H1 (cell line): ENCODE measurements around the gene ELAVL2. TPM values are rescaled to one million over a fixed set of nuclear protein-coding genes. Genes with fewer than 3 reads are reported as not detected.

ENCODE experiments used
- CTCF ChIA-PET: fragments of 300-600 bp; sonication (Branson Sonifier 250); formaldehyde crosslinking; loops from one replicate; lab custom pipeline; 2021; ENCODE audit not compliant: partially characterized antibody; lab: Charles Lee
- POLR2A ChIA-PET: fragments of 300-600 bp; sonication (Branson Sonifier 250); formaldehyde crosslinking; loops from one replicate; lab custom pipeline; 2021; ENCODE audit warnings: inconsistent platforms; ENCODE audit not compliant: partially characterized antibody; lab: Charles Lee
- DNase-seq, 2 experiments: peaks; one replicate each; pipeline versions ENCODE4 v3.0.0 to v3.0.0-alpha.2; 2010 to 2022; ENCODE audit warnings: low spot score in 2 of 2, low read depth in 1 of 2, mixed read lengths in 1 of 2
- FAIRE-seq: peaks from 2 replicates; lab custom pipeline; 2011; peaks lifted over from hg19 to GRCh38; lab: Jason Lieb, UNC
- H2AFZ ChIP-seq: 2 replicates; pipeline ENCODE4 v1.8.1; 2012; ENCODE audit warnings: low read length, inconsistent platforms
- H2AK5ac ChIP-seq: 2 replicates; pipeline ENCODE4 v1.6.1; 2013; ENCODE audit warnings: low read depth, low read length
- H2BK120ac ChIP-seq: replicated peaks from 2 replicates; pipeline ENCODE3; 2013; ENCODE audit warnings: low read depth, low read length, inconsistent platforms
- H2BK12ac ChIP-seq: 2 replicates; pipeline ENCODE4 v1.6.1; 2013; ENCODE audit warnings: low read depth, low read length
- H2BK15ac ChIP-seq: 2 replicates; pipeline ENCODE4 v1.6.1; 2013; ENCODE audit warnings: low read length
- H2BK20ac ChIP-seq: 2 replicates; pipeline ENCODE4 v1.6.1; 2013; ENCODE audit warnings: low read length
- H2BK5ac ChIP-seq: 2 replicates; pipeline ENCODE4 v1.6.1; 2013; ENCODE audit warnings: low read depth, low read length
- H3K14ac ChIP-seq: 2 replicates; pipeline ENCODE4 v1.6.1; 2013; ENCODE audit warnings: inconsistent platforms; ENCODE audit not compliant: insufficient read length
- H3K18ac ChIP-seq: 2 replicates; pipeline ENCODE4 v1.6.1; 2013; ENCODE audit warnings: low read length; ENCODE audit errors: extremely low read depth
- H3K23ac ChIP-seq: 2 replicates; pipeline ENCODE4 v1.6.1; 2013; ENCODE audit warnings: inconsistent platforms; ENCODE audit not compliant: insufficient read length
- H3K23me2 ChIP-seq: 2 replicates; pipeline ENCODE4 v1.6.1; 2013; ENCODE audit warnings: low read depth, low read length
- H3K27ac ChIP-seq: 2 replicates; pipeline ENCODE4 v1.6.1; 2011; ENCODE audit warnings: low read depth, low read length, inconsistent platforms
- H3K27me3 ChIP-seq, 4 experiments: replicated peaks in 1 of 4; 1 replicate in 1 of 4; 2 replicates in 3 of 4; pipeline versions ENCODE4 v1.6.1 to v1.8.1; 2011 to 2013; ENCODE audit warnings: low read length in 3 of 4, mild to moderate bottlenecking in 3 of 4, inconsistent platforms in 2 of 4, mixed read lengths in 2 of 4, moderate library complexity in 1 of 4; ENCODE audit not compliant: control insufficient read depth in 3 of 4, insufficient read depth in 3 of 4; ENCODE audit errors: extremely low read depth in 1 of 4
- H3K36me3 ChIP-seq, 4 experiments: 2 replicates each; pipeline versions ENCODE4 v1.6.1 to v1.8.1; 2011 to 2013; ENCODE audit warnings: mild to moderate bottlenecking in 4 of 4, low read length in 3 of 4, moderate library complexity in 2 of 4, control low read depth in 1 of 4, inconsistent platforms in 1 of 4; ENCODE audit not compliant: insufficient read depth in 4 of 4, control insufficient read depth in 2 of 4
- H3K4ac ChIP-seq: replicated peaks from 2 replicates; pipeline ENCODE3; 2013; ENCODE audit warnings: low read length, low read depth, mixed read lengths, inconsistent platforms; ENCODE audit not compliant: insufficient read length
- H3K4me1 ChIP-seq, 4 experiments: replicated peaks in 1 of 4; 1 replicate in 1 of 4; 2 replicates in 3 of 4; pipeline versions ENCODE4 v1.6.1 to v1.8.1; 2011 to 2013; ENCODE audit warnings: low read length in 3 of 4, inconsistent platforms in 2 of 4, mixed read lengths in 1 of 4; ENCODE audit not compliant: insufficient read depth in 4 of 4, control insufficient read depth in 3 of 4
- H3K4me2 ChIP-seq, 2 experiments: 2 replicates each; pipeline versions ENCODE4 v1.6.1 to v1.8.1; 2011 to 2013; ENCODE audit warnings: low read depth in 2 of 2, low read length in 2 of 2, control low read depth in 1 of 2, inconsistent platforms in 1 of 2, mild to moderate bottlenecking in 1 of 2; ENCODE audit not compliant: insufficient read depth in 1 of 2
- H3K4me3 ChIP-seq, 4 experiments: fragments of 200-600, 300-600 bp in 1 of 4; sonication (generic), shearing (Covaris generic), sonication (Bioruptor Twin) in 1 of 4; 2 replicates each; pipeline versions ENCODE4 v1.5.1 to v1.8.1; 2011 to 2016; ENCODE audit warnings: low read length in 4 of 4, low read depth in 3 of 4, control low read depth in 2 of 4, inconsistent platforms in 2 of 4, mild to moderate bottlenecking in 2 of 4, mixed read lengths in 1 of 4, moderate library complexity in 1 of 4; ENCODE audit not compliant: insufficient read depth in 2 of 4; ENCODE audit errors: extremely low read depth in 1 of 4
- H3K56ac ChIP-seq: replicated peaks from 2 replicates; pipeline ENCODE3; 2013; ENCODE audit warnings: low read depth, mild to moderate bottlenecking, mixed read lengths, low read length, inconsistent platforms; ENCODE audit not compliant: insufficient read length
- H3K79me1 ChIP-seq: 2 replicates; pipeline ENCODE4 v1.6.1; 2013; ENCODE audit warnings: low read depth, low read length, control low read depth
- H3K79me2 ChIP-seq, 2 experiments: 2 replicates each; pipeline versions ENCODE4 v1.6.1 to v1.8.1; 2012 to 2013; ENCODE audit warnings: low read length in 2 of 2, mild to moderate bottlenecking in 2 of 2, inconsistent platforms in 1 of 2; ENCODE audit not compliant: insufficient read depth in 2 of 2, control insufficient read depth in 1 of 2
- H3K9ac ChIP-seq, 4 experiments: replicated peaks in 1 of 4; 1 replicate in 1 of 4; 2 replicates in 3 of 4; pipeline versions ENCODE4 v1.6.1 to v1.8.1; 2011 to 2013; ENCODE audit warnings: low read depth in 3 of 4, low read length in 3 of 4, control low read depth in 2 of 4, mild to moderate bottlenecking in 2 of 4, moderate library complexity in 2 of 4, inconsistent platforms in 1 of 4; ENCODE audit errors: extremely low read depth in 1 of 4
- H3K9me3 ChIP-seq, 2 experiments: 2 replicates each; pipeline versions ENCODE4 v1.6.1 to v1.8.1; 2012 to 2013; ENCODE audit warnings: mild to moderate bottlenecking in 2 of 2, moderate library complexity in 2 of 2, control low read depth in 1 of 2, inconsistent platforms in 1 of 2, low read depth in 1 of 2, low read length in 1 of 2, mixed read lengths in 1 of 2; ENCODE audit not compliant: insufficient read depth in 2 of 2
- H4K20me1 ChIP-seq, 2 experiments: replicated peaks in 1 of 2; 2 replicates each; pipeline versions ENCODE3 to v1.8.1; 2011 to 2013; ENCODE audit warnings: inconsistent platforms in 2 of 2, low read length in 2 of 2, mild to moderate bottlenecking in 1 of 2; ENCODE audit not compliant: insufficient read depth in 2 of 2, control insufficient read depth in 1 of 2
- H4K5ac ChIP-seq: 2 replicates; pipeline ENCODE4 v1.6.1; 2013; ENCODE audit warnings: low read length, low read depth, mixed read lengths, inconsistent platforms; ENCODE audit not compliant: insufficient read length
- H4K8ac ChIP-seq: 2 replicates; pipeline ENCODE4 v1.8.0; 2013; ENCODE audit warnings: mild to moderate bottlenecking, moderate library complexity, low read length, inconsistent platforms; ENCODE audit not compliant: insufficient read depth; ENCODE audit errors: extremely low read depth
- H4K91ac ChIP-seq: replicated peaks from 2 replicates; pipeline ENCODE3; 2013; ENCODE audit warnings: low read length, mixed read lengths, inconsistent platforms; ENCODE audit not compliant: insufficient read length
- CEBPB ChIP-seq: IDR thresholded peaks from 2 replicates; pipeline ENCODE4 v1.6.1; 2012; ENCODE audit warnings: low read depth, low read length
- EP300 ChIP-seq, 2 experiments: IDR thresholded peaks; 1 replicate in 1 of 2; 2 replicates in 1 of 2; pipeline ENCODE4 v1.6.1; 2011 to 2012; ENCODE audit warnings: low read depth in 2 of 2, low read length in 2 of 2, mild to moderate bottlenecking in 2 of 2, borderline replicate concordance in 1 of 2, inconsistent platforms in 1 of 2, moderate library complexity in 1 of 2
- GABPA ChIP-seq: IDR thresholded peaks from 2 replicates; pipeline ENCODE4 v1.6.1; 2011; ENCODE audit warnings: mild to moderate bottlenecking, low read length, moderate library complexity, borderline replicate concordance; ENCODE audit not compliant: insufficient read depth
- POU5F1 ChIP-seq: IDR thresholded peaks from 2 replicates; pipeline ENCODE4 v1.6.1; 2011; ENCODE audit warnings: low read depth, mild to moderate bottlenecking, low read length, moderate library complexity
- SUZ12 ChIP-seq: fragments of 200-600 bp; sonication (generic); IDR thresholded peaks from 2 replicates; pipeline ENCODE4 v1.6.1; 2012; ENCODE audit warnings: mild to moderate bottlenecking, inconsistent platforms, low read length, moderate library complexity, mixed read lengths
- USF2 ChIP-seq: IDR thresholded peaks from 2 replicates; pipeline ENCODE4 v1.6.1; 2011; ENCODE audit warnings: low read length, improper control_type of control experiment
- WGBS, 2 experiments: shearing (Covaris generic) in 1 of 2; methylation state at CpG; one replicate each; pipeline versions ENCODE4 v1.1.6 to v1.1.7; 2013 to 2015; ENCODE audit warnings: low lambda C conversion rate in 2 of 2, mixed read lengths in 2 of 2, inconsistent platforms in 1 of 2, low coverage in 1 of 2, missing lambda C conversion rate in 1 of 2; ENCODE audit not compliant: insufficient replicate concordance in 2 of 2, insufficient coverage in 1 of 2, insufficient read length in 1 of 2; ENCODE audit errors: extremely low coverage in 1 of 2, missing lambda C conversion rate in 1 of 2; 5-methylcytosine and 5-hydroxymethylcytosine counted together
- polyA plus RNA-seq, 7 experiments: library from polyadenylated mRNA; depleted of rRNA in 3 of 7; stranded (reverse) in 5 of 7; unstranded in 2 of 7; fragments of >200 nt in 5 of 7; fragments of 200-250 nt in 2 of 7; gene quantifications; 1 replicate in 5 of 7; 2 replicates in 1 of 7; 4 replicates in 1 of 7; pipeline versions ENCODE4 v1.2.1 to v1.2.3, GENCODE V29; 2011 to 2013; ENCODE audit warnings: missing spikeins in 2 of 7, mixed read lengths in 2 of 7
- total RNA-seq: library from RNA; stranded (reverse); fragmentation: NEBNext Ultra II Directional; extraction: Animal tissue kit (Norgen Biotek cat#: 25700); gene quantifications from 2 replicates; pipeline ENCODE4 v1.2.1, GENCODE V29; 2021

ELAVL2 gene
- total and polyA plus RNA-seq, 2 of the 8 experiments (the other 6 are each of a cell fraction or from before 2014, with no cell fraction given): 4.9 to 21.9 TPM

- no peak overlapping the region for H4K8ac ChIP-seq
- no peak overlapping the region for H4K5ac ChIP-seq
- no peak overlapping the region for H3K14ac ChIP-seq
- H2AK5ac ChIP-seq: no peak overlapping the region
- TF ChIP-seq CEBPB: no peak
- TF ChIP-seq EP300 (IDR thresholded peaks at IDR 0.05; ENCODE audit: borderline replicate concordance in 1 of 2, low read depth in 2 of 2, low read length in 2 of 2): no peak
- TF ChIP-seq POU5F1: no peak
- TF ChIP-seq SUZ12: no peak
- no peak for TF ChIP-seq GABPA
- no peak for TF ChIP-seq USF2
- no peak overlapping the region for H3K27ac ChIP-seq
- no peak overlapping the region for H2BK20ac ChIP-seq
- H3K27me3 ChIP-seq: no peaks in the 10 kb centered on the region
- H2BK120ac ChIP-seq: no peak overlapping the region
- H2AFZ ChIP-seq: no peak overlapping the region
- peaks cover 10 to 54% (median 13%) of the 10 kb centered on the region in 4 experiments; a peak in 7 of 8 replicates for H3K36me3 ChIP-seq
- H2BK5ac ChIP-seq: no peak overlapping the region
- H3K9me3 ChIP-seq: no peaks in the 10 kb centered on the region
- no peak overlapping the region for H4K91ac ChIP-seq
- WGBS, 2 experiments: 100% methylated on average over 1 of the region's 1 CpG; no CpG with 5 or more reads in 1 of the 2 experiments
- no peaks in the 10 kb centered on the region for H3K23me2 ChIP-seq
- POLR2A ChIA-PET: no interaction called here
- no peaks in the 10 kb centered on the region for H3K4me1 ChIP-seq
- DNase-seq: no peak
- H3K4me3 ChIP-seq: no peak overlapping the region
- H3K4me2 ChIP-seq: no peak overlapping the region
- no peaks in the 10 kb centered on the region for H3K79me2 ChIP-seq
- H3K56ac ChIP-seq: no peak overlapping the region
- FAIRE-seq: no peak
- H3K9ac ChIP-seq: no peak overlapping the region
- CTCF ChIA-PET: interaction anchor here (1.1 kb wide), 1 partner anchor 10 kb away, joined by 3 read pairs; no protein-coding TSS in a partner anchor
- no peaks in the 10 kb centered on the region; the same call in 1 of the 2 replicates for H3K79me1 ChIP-seq
- peaks cover 0 to 1% of the 10 kb centered on the region in 2 experiments for H4K20me1 ChIP-seq
- H2BK15ac ChIP-seq: no peak overlapping the region
- H3K23ac ChIP-seq: no peak overlapping the region
- H3K18ac ChIP-seq: no peak overlapping the region
- no peak overlapping the region for H2BK12ac ChIP-seq
- H3K4ac ChIP-seq: no peak overlapping the region
Observed at GRCh38 chr9:23669776-23670175, 156.3 kb downstream of the ELAVL2 start.
